ENCODE measurements around the gene SHANK1.
"Not testable (repeated sequence)": the region's sequence is repeated elsewhere in the genome, so short reads cannot be mapped to it uniquely, and the experiment has no call there.

SHANK1 gene

GRCh38 chr19:50633973-50634372, 85.6 kb downstream of the SHANK1 start:
- no peak for DNase-seq (ENCODE audit: low read depth)

GRCh38 chr19:50633359-50633758, 86.2 kb downstream of the SHANK1 start:
- DNase-seq (ENCODE audit: low read depth): no peak

GRCh38 chr19:50632151-50632835, 87.3 kb downstream of the SHANK1 start:
- DNase-seq (ENCODE audit: low read depth): no peak

GRCh38 chr19:50629801-50630200, 89.8 kb downstream of the SHANK1 start:
- no peak for DNase-seq (ENCODE audit: low read depth)

- no peak for DNase-seq (ENCODE audit: low read depth)
Observed at GRCh38 chr19:50629194-50629593, 90.4 kb downstream of the SHANK1 start.

GRCh38 chr19:50628551-50628950, 91.1 kb downstream of the SHANK1 start:
- DNase-seq (ENCODE audit: low read depth): no peak

- no peak for DNase-seq (ENCODE audit: low read depth)
Observed at GRCh38 chr19:50628146-50628545, 91.5 kb downstream of the SHANK1 start.

GRCh38 chr19:50626795-50627194, 92.8 kb downstream of the SHANK1 start:
- DNase-seq (ENCODE audit: low read depth): no peak

- no peak for DNase-seq (ENCODE audit: low read depth)
Observed at GRCh38 chr19:50626011-50626410, 93.6 kb downstream of the SHANK1 start.

- DNase-seq (ENCODE audit: low read depth): no peak
Observed at GRCh38 chr19:50624949-50625600, 94.5 kb downstream of the SHANK1 start.

GRCh38 chr19:50620394-50620906, 99.2 kb downstream of the SHANK1 start:
- not testable (repeated sequence) for DNase-seq (ENCODE audit: low read depth)

- DNase-seq (ENCODE audit: low read depth): not testable (repeated sequence)
Observed at GRCh38 chr19:50619184-50619583, 100.4 kb downstream of the SHANK1 start.

- not testable (repeated sequence) for DNase-seq (ENCODE audit: low read depth)
Observed at GRCh38 chr19:50618379-50618778, 101.2 kb downstream of the SHANK1 start.

GRCh38 chr19:50612504-50613404, 106.8 kb downstream of the SHANK1 start:
- not testable (repeated sequence) for DNase-seq (ENCODE audit: low read depth)
